Fibroblast of villous mesenchyme (primary cell): ENCODE data around the gene EIPR1. TPM values are rescaled to one million over a fixed set of nuclear protein-coding genes. Genes with fewer than 3 reads are reported as not detected.
A peak's percentile ranks its signal among the peaks of the same experiment; 100 is the strongest.

Source experiments
- DNase-seq: peaks from one replicate; pipeline ENCODE4 v3.0.0-alpha.2; 2010; ENCODE audit warnings: low read depth
- H3K4me3 ChIP-seq: 2 replicates; pipeline ENCODE4 v1.5.1; 2011; ENCODE audit warnings: low read depth, mild to moderate bottlenecking, low read length
- total RNA-seq: library from RNA; depleted of rRNA; stranded (reverse); fragments of >200 nt; gene quantifications from 2 replicates; pipeline ENCODE4 v1.2.3, GENCODE V29; 2012
- TF ChIP-seq, protein P1 (sequence below): IDR thresholded peaks from 2 replicates; pipeline ENCODE4 v1.5.1; 2012; ENCODE audit warnings: low read depth, mild to moderate bottlenecking, low read length; ENCODE audit not compliant: insufficient read depth

Gene EIPR1
- total RNA-seq, 1 donor, result 32.4 TPM

DNA sequence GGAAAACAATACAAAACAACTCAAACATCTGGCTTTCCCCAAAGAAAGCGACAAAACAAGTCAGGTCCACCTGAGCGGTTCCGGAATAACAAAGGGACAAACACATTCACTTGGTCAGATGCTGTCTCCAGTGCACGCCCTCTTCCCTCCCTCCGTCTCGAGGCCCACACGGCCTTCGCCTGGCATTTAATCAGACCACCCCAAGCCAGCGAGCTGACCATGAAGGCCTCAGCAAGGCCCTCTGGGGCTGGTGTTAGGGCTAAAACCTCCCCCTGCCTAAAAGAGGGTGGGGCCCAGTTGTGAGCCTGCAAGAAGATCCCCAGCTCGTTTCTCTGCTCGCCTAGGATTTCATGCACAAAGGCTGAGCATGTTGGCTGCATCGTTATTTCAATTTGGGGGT is 180.3 kb downstream of the EIPR1 start:
- TF ChIP-seq, protein P1, sequence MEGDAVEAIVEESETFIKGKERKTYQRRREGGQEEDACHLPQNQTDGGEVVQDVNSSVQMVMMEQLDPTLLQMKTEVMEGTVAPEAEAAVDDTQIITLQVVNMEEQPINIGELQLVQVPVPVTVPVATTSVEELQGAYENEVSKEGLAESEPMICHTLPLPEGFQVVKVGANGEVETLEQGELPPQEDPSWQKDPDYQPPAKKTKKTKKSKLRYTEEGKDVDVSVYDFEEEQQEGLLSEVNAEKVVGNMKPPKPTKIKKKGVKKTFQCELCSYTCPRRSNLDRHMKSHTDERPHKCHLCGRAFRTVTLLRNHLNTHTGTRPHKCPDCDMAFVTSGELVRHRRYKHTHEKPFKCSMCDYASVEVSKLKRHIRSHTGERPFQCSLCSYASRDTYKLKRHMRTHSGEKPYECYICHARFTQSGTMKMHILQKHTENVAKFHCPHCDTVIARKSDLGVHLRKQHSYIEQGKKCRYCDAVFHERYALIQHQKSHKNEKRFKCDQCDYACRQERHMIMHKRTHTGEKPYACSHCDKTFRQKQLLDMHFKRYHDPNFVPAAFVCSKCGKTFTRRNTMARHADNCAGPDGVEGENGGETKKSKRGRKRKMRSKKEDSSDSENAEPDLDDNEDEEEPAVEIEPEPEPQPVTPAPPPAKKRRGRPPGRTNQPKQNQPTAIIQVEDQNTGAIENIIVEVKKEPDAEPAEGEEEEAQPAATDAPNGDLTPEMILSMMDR, result no peak
- H3K4me3 ChIP-seq, result no peak overlapping the region
- DNase-seq, result no peak

DNA sequence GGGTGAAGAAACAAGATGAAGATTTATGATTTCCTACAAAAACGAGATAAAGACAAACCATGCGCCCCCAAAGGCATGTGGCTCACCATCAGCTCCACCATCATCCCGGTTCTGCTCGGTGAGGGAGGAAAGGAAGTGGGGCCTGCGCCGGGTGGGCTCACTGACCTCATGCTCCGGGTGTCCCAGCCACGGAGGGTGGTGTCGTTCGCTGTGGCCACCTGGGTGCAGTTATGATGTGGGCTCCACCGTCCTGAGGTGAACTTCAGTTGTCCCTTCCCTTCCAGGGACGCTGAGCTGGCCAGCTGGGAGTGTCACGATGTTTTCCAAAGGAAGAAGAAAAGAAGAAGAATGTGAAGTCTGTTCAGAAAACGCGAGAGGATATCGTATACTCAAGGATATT is 180.9 kb downstream of the EIPR1 start:
- TF ChIP-seq, protein P1, result no peak
- H3K4me3 ChIP-seq, result no peak overlapping the region
- no peak for DNase-seq

DNA sequence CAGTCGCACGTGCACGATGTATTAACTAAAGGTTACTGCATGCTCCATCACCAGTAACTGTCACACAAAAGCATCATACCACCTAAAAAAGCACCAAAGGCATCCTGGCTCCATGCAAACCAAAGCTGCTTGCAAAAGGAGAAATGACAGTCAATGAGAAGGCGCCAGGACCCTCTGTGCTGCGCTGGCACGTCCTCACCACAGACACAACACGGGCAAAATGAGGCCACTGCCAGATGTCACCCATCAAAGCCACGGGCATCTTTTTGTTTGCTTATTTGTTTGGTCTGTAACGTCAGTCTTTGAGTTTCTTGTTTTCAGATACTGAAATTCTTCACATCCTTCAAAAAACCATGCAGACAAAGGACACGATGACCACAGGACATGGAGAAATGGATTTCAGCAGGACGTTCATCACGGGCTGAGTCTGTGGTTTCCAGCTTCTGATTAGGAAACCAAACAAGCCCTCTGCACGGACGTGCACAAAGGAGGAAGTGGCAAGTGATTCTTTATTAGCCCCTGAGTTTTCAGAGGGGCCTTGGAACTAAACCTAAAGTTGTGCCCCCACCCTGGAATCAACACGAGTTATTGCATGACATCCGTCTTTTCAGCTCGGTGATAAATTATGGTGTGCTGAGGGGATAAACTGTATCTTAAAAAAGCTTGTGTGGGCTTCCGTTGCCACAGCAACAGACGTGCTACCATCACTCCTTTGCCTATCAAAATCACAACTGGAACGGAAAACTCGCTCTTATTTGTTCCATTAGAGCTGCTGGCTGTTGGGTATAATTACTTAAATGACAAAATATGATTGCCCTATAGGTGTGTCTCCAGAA is 181.8 kb downstream of the EIPR1 start:
- no peak overlapping the region for H3K4me3 ChIP-seq
- TF ChIP-seq, protein P1, result no peak
- DNase-seq, result no peak

DNA sequence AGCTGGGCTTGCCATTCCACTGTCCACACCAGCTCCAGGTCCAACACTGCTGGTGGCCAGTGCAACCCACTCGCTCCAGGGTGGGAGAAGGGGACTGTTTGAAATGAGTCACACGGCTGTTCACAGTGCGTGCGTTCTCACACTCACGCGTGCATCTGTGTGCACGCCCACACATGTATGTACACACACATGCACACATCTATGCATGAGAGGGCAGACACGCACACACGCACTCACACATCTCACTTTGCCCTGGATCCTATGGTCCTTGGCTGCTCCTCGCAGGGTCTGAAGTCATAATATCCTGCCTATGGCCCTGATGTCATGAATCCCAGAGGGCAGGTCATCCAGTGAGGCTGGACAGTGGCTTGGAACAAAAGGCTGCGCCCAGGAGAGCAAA is 182.8 kb downstream of the EIPR1 start:
- DNase-seq, result no peak
- TF ChIP-seq, protein P1, result no peak
- no peak overlapping the region for H3K4me3 ChIP-seq

DNA sequence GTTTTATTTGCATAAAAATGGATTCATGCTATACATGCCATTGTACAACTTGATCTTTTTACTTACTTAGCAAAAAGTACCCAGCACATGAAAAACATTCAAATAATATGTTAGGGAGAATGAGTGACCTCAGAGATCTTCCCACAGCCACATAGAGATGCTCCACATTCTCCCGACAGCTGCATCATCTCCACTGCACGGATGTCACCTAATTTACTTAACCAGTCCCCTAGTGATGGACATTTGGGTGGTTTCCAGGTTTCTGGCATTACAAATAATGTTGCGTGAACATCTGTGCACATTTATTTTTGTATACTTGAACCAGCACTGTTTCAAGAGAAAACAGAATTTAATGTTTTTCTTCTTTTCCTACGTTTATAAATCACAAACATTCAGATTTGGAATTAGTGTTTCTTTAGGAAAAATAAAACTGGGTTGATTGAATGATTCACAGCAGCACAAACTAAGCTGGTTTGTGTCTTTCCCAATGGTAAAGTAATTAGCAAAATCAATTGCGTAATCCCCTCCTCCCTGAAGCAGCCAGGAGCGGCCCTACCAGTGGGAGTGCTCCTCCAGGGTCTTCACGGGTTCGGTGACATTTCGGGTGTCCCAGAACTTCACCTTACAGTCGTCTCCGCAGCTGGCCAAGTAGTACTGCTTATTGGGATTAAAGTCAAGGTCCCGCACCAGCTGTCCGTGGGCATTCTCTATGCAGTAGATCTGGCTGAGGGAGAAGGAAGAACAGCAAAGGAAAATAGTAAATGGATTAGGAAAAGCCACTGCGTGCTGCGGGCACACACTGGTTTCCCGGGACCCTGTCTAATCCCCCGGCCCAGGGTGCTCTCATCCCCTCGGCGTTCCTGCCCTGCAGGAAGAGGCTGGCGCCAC is 183.9 kb downstream of the EIPR1 start:
- TF ChIP-seq, protein P1, result no peak
- peak; percentile 43 for DNase-seq
- H3K4me3 ChIP-seq, result no peak overlapping the region

DNA sequence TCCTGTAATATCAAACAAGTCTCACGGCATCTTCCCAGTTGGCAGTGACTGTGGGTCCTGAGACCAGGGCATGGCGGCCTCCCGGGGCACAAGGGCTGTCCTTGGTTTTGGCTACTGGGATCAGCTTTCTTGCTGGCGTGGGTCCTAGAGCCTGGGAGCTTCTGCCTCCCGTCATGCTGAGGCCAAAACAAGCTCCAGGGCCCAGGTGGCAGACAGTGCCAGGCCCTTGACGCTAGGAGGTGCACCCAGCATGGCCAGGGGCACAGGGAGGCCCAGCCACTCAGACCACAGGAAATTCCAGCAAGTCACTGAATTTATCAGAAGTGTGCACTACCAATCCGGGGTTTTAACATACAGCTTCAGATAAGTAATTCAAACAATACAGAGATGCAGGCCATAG is 184.7 kb downstream of the EIPR1 start:
- H3K4me3 ChIP-seq, result no peak overlapping the region
- DNase-seq, result no peak
- TF ChIP-seq, protein P1, result no peak
